HS-5 (cell line): ENCODE measurements around the gene TIMM21.

ENCODE experiments used
- DNase-seq: peaks from one replicate; pipeline ENCODE4 v3.0.0-alpha.2; 2012; ENCODE audit warnings: low read depth

The TIMM21 gene

DNA sequence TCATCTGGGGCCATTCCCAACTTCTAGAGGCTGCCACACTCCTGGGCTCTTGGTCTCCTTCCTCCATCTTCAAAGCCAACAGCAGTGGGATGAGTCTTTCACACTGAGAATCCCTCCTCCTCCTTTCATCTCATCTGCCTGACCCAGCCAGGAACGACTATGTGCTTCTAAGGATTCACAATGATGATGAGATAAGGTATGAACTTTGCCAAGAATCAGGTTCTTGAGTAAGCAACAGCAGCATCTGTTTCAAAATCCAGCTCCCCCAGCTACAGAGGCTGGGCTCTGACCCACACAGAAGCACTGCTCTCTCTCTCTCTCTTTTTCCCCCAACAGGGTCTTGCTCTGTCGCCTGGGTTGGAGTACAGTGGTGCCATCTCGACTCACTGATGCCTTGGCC is 46.4 kb downstream of the TIMM21 start:
- DNase-seq = no peak

DNA sequence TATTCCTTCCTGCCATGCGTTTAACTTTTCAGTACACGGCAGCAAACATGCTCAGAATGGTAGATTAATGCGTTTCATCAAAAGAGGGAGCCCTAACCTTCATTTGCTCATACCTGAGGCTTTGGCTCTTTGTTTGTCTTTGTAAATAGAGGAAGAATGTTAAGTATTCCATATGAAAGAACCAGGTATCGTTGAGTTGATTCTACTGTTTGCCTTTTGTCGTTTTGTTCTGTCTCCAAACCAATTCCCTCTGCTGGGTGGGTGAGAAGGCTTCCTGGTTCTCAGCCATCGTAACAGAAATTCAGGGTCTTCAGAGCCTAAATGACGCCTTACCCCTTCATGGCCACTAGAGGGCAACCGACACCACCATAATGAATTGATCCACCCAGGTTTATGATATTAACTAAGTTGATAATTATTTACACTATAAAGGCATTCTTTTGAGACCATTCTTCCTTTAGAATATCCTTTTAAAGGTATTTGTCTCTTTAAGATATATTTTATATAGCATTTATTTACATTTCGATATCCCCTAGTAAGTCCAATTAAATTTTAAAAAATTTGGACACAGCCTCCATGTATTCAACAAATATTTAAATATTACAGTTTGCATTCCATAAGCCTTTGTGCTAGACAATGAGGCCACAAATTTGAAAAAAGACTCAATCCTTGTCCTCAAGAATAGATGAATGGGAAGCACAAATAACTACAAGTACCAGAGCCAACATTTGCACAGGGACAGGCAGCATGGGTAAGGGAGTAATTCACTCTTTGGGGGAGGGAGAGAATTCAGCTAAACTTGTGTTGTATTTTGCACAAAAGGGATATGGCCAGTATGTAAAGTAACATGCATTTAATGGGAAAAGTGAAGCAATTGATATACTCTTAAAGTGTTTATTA is 48.1 kb downstream of the TIMM21 start:
- peak; percentile 29 for DNase-seq

DNA sequence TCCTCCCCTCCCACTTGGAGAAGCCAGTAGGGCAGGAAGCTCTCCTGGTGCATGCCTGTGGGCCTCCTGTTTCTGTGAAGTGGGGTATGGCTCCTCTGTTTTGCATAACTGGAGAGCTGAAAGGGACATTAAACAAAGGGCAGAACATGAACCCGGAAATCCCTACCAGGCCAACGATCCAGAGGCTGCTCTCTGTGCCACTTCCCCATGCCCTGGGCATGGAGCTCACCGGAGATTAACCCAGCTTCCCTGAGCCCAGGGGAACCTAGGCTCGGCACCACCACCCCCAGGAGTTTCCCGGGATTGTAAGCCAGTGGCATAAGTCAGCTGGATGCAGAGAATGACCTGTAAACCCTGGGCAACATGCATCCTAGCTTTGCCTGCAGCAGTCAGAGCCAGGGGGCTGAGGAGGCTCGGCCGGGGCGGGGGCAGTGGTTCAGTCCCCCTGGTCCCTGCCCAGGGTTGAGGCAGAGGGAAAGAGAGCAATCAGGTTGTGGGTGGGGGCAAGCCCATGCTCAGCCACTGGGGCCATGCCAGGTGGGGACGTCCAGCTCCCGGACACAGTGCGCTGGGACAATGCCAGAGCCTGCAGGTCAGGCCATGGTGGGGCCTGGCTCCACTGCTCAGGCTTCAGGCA is 49.5 kb downstream of the TIMM21 start:
- DNase-seq = no peak

DNA sequence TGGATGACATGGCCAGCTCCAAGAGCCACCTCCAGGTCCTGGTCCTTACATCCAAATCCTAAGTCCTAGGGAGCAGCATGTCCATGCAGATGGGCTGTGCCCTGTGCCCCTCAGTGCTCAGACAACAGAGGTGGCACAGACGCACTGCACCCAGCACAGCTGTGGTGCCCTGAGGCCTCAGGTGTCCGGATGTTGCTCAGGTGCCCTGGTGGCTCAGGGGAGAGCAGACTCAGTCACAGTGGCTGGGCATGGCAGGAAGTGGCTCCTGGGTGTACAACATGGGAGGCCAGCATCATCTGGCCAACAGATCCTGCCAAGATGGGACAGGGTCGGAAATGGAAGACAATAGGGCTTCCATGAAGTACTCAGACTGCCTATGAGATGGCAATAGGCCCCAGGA is 50.1 kb downstream of the TIMM21 start:
- no peak for DNase-seq

DNA sequence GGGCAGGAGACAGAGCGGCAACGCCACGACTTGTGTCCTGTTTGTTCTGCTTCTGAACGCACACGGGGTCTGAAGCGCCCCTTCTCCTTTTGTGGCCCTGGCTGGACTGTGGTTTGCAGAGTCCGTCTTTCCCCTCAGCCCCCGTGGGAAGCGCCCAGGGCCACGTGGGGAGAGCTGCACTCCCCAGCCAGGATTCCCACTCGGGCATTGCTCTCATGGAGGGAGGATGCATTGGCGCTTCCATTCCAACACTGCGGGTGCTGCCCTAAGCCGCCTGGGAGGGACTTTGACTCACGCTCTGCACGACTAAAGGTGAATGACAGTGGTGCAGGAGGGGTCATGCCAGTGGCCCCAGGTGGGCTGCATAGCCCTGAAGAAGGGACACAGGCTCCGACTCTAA is 52.5 kb downstream of the TIMM21 start:
- no peak for DNase-seq

DNA sequence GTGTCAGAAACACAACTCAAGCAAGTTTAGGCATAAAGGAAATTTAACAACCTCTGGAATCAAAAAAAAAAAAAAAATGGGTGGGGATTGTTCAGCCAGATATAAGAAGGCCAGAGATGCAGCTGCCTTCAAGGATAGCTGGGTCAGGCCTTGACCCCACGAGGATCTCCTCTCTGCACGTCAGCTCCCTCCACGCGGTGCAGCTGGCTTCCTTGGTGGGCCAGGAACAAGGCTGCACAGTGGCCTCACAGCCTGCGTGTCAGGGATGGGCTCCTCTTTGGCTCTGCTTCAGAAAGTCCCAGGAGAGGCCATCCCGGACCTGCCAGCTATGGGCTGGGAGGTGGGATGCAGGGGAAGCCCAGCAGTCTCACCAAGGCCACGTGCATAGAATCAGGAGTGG is 55.5 kb downstream of the TIMM21 start:
- DNase-seq = no peak

DNA sequence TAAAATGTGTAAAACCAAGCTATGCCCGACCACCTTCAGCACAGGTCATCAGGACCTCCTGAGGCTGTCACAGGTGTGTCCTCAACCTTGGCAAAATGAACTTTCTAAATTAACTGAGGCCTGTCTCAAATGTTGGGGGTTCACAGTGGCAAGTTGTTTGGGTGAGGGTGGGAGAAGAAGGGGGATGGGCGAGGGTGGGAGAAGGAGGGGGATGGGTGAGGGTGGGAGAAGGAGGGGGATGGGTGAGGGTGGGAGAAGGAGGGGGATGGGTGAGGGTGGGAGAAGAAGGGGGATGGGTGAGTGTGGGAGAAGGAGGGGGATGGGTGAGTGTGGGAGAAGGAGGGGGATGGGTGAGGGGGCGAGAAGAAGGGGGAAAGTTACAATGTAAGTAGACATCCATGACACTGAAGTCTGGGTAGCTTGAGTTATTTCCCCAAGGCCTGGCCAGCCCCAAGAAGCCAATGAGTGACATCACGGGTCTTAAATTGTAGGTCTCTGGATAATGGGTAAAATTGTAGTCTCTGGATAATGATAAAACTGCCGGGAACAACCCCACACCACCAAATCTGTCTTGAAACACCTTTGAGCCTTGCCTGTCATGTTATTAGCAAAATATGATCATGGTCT is 56.3 kb downstream of the TIMM21 start:
- no peak for DNase-seq
